Measurements from ENCODE around the gene RFLNA. TPM values are rescaled to one million over a fixed set of nuclear protein-coding genes. Genes with fewer than 3 reads are reported as not detected.

The RFLNA gene
- total and polyA plus RNA-seq, 2 experiments from 2014 or later: 3.9 to 20.4 TPM

DNA sequence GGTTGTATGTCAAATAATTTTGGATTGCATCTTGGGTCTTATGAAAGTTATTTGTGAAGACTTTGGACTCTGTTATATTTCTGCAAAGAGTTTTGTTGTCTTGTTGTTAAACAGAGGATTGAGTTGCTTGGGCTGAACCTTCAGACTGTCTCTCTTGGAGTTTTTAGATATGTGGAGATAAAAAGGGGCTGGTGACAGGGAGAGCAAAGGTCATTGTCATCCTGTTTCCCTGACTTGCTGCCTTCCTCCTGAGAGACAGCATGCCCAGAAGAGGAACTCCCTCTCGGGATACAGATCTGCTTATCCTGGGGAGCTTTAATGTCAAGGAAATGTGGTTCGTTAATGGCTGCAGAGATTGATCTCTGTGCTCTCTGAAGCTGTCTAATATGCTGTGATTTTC, 47.6 kb upstream of the RFLNA start:
- Histone ChIP-seq H3K4me1 (ENCODE audit: insufficient read depth) (peaks cover 6% of the 10 kb centered on the region; the same call in 1 of the 2 replicates), H3K27me3 (ENCODE audit: insufficient read depth) (no peaks in the 10 kb centered on the region), H4K20me1 (replicated peaks; ENCODE audit: insufficient read depth) (no peaks in the 10 kb centered on the region), H3K4me3 (no peak overlapping the region), H3F3A (replicated peaks; ENCODE audit: low read depth) (0 out of 2 replicates have a peak, but pooled peaks cover 2% of the 10 kb centered on the region), H3K79me2 (replicated peaks; ENCODE audit: insufficient read depth) (no peaks in the 10 kb centered on the region), H2AFZ (no peak overlapping the region), H3K36me3 (ENCODE audit: insufficient read depth) (no peaks in the 10 kb centered on the region), H3K9me2 (ENCODE audit: insufficient read depth) (no peaks in the 10 kb centered on the region), H3K4me2 (no peak overlapping the region), H3K27ac (ENCODE audit: low read depth) (no peak overlapping the region)
- no peak for TF ChIP-seq ZNF331 (CRISPR knock-in tag; IDR thresholded peaks at IDR 0.05; ENCODE audit: low read depth)
- no peak for TF ChIP-seq STAT1 (IDR thresholded peaks at IDR 0.05; ENCODE audit: unreplicated experiment)
- TF ChIP-seq ZNF114 (CRISPR knock-in tag; IDR thresholded peaks at IDR 0.05): no peak
- TF ChIP-seq NANOG (IDR thresholded peaks at IDR 0.05; ENCODE audit: borderline replicate concordance): no peak
- no peak for TF ChIP-seq EZH2 (IDR thresholded peaks at IDR 0.05; ENCODE audit: low read depth, unreplicated experiment)
- no peak for TF ChIP-seq REST (IDR thresholded peaks at IDR 0.05; ENCODE audit: unreplicated experiment)
- Mint-ChIP-seq H3K27me3 (ENCODE audit: insufficient read depth, low read depth, poor library complexity) (peaks cover 4% of the 10 kb centered on the region), H3K27ac (no peak overlapping the region), H3K9me3 (no peaks in the 10 kb centered on the region), H3K36me3 (ENCODE audit: low read depth) (no peaks in the 10 kb centered on the region), H3K4me1 (peaks cover 15% of the 10 kb centered on the region), H3K4me3 (no peak overlapping the region)
- ATAC-seq (no peak), DNase-seq (ENCODE audit: low spot score) (no peak)

DNA sequence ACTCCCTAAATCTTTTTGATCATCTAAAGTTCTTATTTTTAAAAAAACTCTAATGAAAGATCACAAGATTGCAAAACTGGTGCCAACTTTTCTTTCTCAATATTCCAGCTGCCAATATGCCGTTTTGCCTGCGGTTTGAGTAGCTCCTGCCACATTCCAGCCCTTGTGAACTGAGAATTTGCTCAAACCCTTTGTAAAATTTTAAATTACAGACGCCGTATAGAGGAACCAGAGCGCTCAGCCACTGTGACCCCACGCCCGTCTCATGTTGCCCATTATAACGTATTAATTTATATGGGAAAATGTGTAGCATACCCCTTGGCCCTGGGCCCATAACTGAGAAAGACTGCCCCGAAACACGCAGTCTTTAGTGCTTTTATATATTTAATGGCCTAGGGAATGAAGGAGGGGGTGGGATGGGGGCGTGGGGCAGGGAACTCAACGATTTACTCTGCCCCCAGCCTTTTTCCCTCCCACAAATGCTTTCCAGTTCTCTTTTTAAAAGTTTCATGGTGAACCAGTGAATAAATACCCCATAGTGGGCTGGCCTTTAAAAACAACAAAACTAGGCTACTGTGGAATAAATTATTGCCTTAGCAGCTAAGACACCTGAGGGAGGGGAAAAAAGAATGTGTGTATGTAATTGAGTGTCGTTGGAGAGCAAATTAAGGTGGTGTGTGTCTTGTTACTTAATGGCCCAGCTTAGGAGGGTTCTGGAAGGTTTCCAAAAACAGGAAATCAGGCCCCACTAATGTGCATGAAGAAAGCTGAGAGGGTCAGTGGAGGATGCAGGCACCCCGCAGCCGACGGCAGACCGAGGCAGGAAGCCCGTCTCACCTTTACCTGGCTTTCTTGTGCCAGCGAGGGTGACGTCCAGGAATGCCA, 45.7 kb upstream of the RFLNA start:
- H3K27me3 ChIP-seq (ENCODE audit: insufficient read depth): no peaks in the 10 kb centered on the region
- no peaks in the 10 kb centered on the region for H3K36me3 ChIP-seq (ENCODE audit: insufficient read depth)
- H3K27me3 Mint-ChIP-seq (ENCODE audit: insufficient read depth, low read depth, poor library complexity): peaks cover 4% of the 10 kb centered on the region
- H3K4me2 ChIP-seq: no peak overlapping the region
- ATAC-seq (no peak), DNase-seq (ENCODE audit: low spot score) (no peak)
- H3K27ac Mint-ChIP-seq: no peak overlapping the region
- H3K79me2 ChIP-seq (replicated peaks; ENCODE audit: insufficient read depth): no peaks in the 10 kb centered on the region
- peaks cover 15% of the 10 kb centered on the region for H3K4me1 Mint-ChIP-seq
- no peak overlapping the region for H3K27ac ChIP-seq (ENCODE audit: low read depth)
- no peaks in the 10 kb centered on the region for H4K20me1 ChIP-seq (replicated peaks; ENCODE audit: insufficient read depth)
- no peak overlapping the region for H3K4me3 ChIP-seq
- H3F3A ChIP-seq (replicated peaks; ENCODE audit: low read depth): no peaks in the 10 kb centered on the region
- no peaks in the 10 kb centered on the region for H3K9me2 ChIP-seq (ENCODE audit: insufficient read depth)
- H2AFZ ChIP-seq: peak overlapping the region; percentile 81; the same call in 1 of the 2 replicates
- no peak overlapping the region for H3K4me3 Mint-ChIP-seq
- no peaks in the 10 kb centered on the region for H3K9me3 Mint-ChIP-seq
- H3K4me1 ChIP-seq (ENCODE audit: insufficient read depth): peaks cover 6% of the 10 kb centered on the region; the same call in 1 of the 2 replicates
- no peaks in the 10 kb centered on the region for H3K36me3 Mint-ChIP-seq (ENCODE audit: low read depth)
- TF ChIP-seq, protein P1, sequence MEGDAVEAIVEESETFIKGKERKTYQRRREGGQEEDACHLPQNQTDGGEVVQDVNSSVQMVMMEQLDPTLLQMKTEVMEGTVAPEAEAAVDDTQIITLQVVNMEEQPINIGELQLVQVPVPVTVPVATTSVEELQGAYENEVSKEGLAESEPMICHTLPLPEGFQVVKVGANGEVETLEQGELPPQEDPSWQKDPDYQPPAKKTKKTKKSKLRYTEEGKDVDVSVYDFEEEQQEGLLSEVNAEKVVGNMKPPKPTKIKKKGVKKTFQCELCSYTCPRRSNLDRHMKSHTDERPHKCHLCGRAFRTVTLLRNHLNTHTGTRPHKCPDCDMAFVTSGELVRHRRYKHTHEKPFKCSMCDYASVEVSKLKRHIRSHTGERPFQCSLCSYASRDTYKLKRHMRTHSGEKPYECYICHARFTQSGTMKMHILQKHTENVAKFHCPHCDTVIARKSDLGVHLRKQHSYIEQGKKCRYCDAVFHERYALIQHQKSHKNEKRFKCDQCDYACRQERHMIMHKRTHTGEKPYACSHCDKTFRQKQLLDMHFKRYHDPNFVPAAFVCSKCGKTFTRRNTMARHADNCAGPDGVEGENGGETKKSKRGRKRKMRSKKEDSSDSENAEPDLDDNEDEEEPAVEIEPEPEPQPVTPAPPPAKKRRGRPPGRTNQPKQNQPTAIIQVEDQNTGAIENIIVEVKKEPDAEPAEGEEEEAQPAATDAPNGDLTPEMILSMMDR (conservative IDR thresholded peaks at IDR 0.05; ENCODE audit: low read depth in 2 of 2): no peak
- TF ChIP-seq ZNF114 (CRISPR knock-in tag; IDR thresholded peaks at IDR 0.05): no peak
- TF ChIP-seq, protein P2, sequence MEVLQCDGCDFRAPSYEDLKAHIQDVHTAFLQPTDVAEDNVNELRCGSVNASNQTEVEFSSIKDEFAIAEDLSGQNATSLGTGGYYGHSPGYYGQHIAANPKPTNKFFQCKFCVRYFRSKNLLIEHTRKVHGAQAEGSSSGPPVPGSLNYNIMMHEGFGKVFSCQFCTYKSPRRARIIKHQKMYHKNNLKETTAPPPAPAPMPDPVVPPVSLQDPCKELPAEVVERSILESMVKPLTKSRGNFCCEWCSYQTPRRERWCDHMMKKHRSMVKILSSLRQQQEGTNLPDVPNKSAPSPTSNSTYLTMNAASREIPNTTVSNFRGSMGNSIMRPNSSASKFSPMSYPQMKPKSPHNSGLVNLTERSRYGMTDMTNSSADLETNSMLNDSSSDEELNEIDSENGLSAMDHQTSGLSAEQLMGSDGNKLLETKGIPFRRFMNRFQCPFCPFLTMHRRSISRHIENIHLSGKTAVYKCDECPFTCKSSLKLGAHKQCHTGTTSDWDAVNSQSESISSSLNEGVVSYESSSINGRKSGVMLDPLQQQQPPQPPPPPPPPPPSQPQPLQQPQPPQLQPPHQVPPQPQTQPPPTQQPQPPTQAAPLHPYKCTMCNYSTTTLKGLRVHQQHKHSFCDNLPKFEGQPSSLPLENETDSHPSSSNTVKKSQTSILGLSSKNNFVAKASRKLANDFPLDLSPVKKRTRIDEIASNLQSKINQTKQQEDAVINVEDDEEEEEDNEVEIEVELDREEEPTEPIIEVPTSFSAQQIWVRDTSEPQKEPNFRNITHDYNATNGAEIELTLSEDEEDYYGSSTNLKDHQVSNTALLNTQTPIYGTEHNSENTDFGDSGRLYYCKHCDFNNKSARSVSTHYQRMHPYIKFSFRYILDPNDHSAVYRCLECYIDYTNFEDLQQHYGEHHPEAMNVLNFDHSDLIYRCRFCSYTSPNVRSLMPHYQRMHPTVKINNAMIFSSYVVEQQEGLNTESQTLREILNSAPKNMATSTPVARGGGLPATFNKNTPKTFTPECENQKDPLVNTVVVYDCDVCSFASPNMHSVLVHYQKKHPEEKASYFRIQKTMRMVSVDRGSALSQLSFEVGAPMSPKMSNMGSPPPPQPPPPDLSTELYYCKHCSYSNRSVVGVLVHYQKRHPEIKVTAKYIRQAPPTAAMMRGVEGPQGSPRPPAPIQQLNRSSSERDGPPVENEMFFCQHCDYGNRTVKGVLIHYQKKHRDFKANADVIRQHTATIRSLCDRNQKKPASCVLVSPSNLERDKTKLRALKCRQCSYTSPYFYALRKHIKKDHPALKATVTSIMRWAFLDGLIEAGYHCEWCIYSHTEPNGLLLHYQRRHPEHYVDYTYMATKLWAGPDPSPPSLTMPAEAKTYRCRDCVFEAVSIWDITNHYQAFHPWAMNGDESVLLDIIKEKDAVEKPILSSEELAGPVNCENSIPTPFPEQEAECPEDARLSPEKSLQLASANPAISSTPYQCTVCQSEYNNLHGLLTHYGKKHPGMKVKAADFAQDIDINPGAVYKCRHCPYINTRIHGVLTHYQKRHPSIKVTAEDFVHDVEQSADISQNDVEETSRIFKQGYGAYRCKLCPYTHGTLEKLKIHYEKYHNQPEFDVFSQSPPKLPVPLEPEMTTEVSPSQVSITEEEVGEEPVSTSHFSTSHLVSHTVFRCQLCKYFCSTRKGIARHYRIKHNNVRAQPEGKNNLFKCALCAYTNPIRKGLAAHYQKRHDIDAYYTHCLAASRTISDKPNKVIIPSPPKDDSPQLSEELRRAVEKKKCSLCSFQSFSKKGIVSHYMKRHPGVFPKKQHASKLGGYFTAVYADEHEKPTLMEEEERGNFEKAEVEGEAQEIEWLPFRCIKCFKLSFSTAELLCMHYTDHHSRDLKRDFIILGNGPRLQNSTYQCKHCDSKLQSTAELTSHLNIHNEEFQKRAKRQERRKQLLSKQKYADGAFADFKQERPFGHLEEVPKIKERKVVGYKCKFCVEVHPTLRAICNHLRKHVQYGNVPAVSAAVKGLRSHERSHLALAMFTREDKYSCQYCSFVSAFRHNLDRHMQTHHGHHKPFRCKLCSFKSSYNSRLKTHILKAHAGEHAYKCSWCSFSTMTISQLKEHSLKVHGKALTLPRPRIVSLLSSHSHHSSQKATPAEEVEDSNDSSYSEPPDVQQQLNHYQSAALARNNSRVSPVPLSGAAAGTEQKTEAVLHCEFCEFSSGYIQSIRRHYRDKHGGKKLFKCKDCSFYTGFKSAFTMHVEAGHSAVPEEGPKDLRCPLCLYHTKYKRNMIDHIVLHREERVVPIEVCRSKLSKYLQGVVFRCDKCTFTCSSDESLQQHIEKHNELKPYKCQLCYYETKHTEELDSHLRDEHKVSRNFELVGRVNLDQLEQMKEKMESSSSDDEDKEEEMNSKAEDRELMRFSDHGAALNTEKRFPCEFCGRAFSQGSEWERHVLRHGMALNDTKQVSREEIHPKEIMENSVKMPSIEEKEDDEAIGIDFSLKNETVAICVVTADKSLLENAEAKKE (CRISPR knock-in tag; IDR thresholded peaks at IDR 0.05): no peak

Data from GM23338 (cell line).